Measurements from ENCODE around the gene TUBGCP2.

TUBGCP2 gene

GRCh38 chr10:133281084-133281483, 27.6 kb downstream of the TUBGCP2 start:
- Histone ChIP-seq H3K4me3 (ENCODE audit: severe bottlenecking) (no peak overlapping the region), H3K36me3 (ENCODE audit: low read depth) (peaks cover 53% of the 10 kb centered on the region), H3K4me1 (ENCODE audit: insufficient read depth, poor library complexity, severe bottlenecking) (peaks cover 29% of the 10 kb centered on the region), H3K27ac (ENCODE audit: poor library complexity, severe bottlenecking) (no peak overlapping the region), H3K9me3 (ENCODE audit: severe bottlenecking) (no peaks in the 10 kb centered on the region), H3K27me3 (ENCODE audit: insufficient read depth, poor library complexity, severe bottlenecking) (no peaks in the 10 kb centered on the region)
- DNase-seq (ENCODE audit: low spot score) (no peak), ATAC-seq (ENCODE audit: low read depth) (no peak)
- TF ChIP-seq CTCF (IDR thresholded peaks at IDR 0.05; ENCODE audit: poor library complexity, severe bottlenecking) = no peak

GRCh38 chr10:133280391-133281059, 28.1 kb downstream of the TUBGCP2 start:
- Histone ChIP-seq H3K4me1 (ENCODE audit: insufficient read depth, poor library complexity, severe bottlenecking) (peaks cover 32% of the 10 kb centered on the region), H3K27me3 (ENCODE audit: insufficient read depth, poor library complexity, severe bottlenecking) (no peaks in the 10 kb centered on the region), H3K36me3 (ENCODE audit: low read depth) (peaks cover 47% of the 10 kb centered on the region), H3K9me3 (ENCODE audit: severe bottlenecking) (no peaks in the 10 kb centered on the region), H3K27ac (ENCODE audit: poor library complexity, severe bottlenecking) (peak overlapping the region; percentile 90), H3K4me3 (ENCODE audit: severe bottlenecking) (no peak overlapping the region)
- ATAC-seq (ENCODE audit: low read depth) = no peak
- no peak for TF ChIP-seq CTCF (IDR thresholded peaks at IDR 0.05; ENCODE audit: poor library complexity, severe bottlenecking)
- DNase-seq (ENCODE audit: low spot score) = no peak

GRCh38 chr10:133279326-133280226, 29.1 kb downstream of the TUBGCP2 start:
- ATAC-seq (ENCODE audit: low read depth) (no peak), DNase-seq (ENCODE audit: low spot score) (no peak)
- no peaks in the 10 kb centered on the region for H3K9me3 ChIP-seq (ENCODE audit: severe bottlenecking)
- H3K36me3 ChIP-seq (ENCODE audit: low read depth) = peaks cover 38% of the 10 kb centered on the region
- no peak overlapping the region for H3K4me3 ChIP-seq (ENCODE audit: severe bottlenecking)
- H3K27ac ChIP-seq (ENCODE audit: poor library complexity, severe bottlenecking) = peak overlapping the region; percentile 90
- H3K27me3 ChIP-seq (ENCODE audit: insufficient read depth, poor library complexity, severe bottlenecking) = no peaks in the 10 kb centered on the region
- peaks cover 42% of the 10 kb centered on the region for H3K4me1 ChIP-seq (ENCODE audit: insufficient read depth, poor library complexity, severe bottlenecking)
- TF ChIP-seq CTCF (IDR thresholded peaks at IDR 0.05; ENCODE audit: poor library complexity, severe bottlenecking) = no peak

GRCh38 chr10:133278577-133279265, 30.0 kb downstream of the TUBGCP2 start:
- H3K27me3 ChIP-seq (ENCODE audit: insufficient read depth, poor library complexity, severe bottlenecking) = no peaks in the 10 kb centered on the region
- peak; percentile 18 for TF ChIP-seq CTCF (IDR thresholded peaks at IDR 0.05; ENCODE audit: poor library complexity, severe bottlenecking)
- H3K9me3 ChIP-seq (ENCODE audit: severe bottlenecking) = no peaks in the 10 kb centered on the region
- peaks cover 30% of the 10 kb centered on the region for H3K36me3 ChIP-seq (ENCODE audit: low read depth)
- DNase-seq (ENCODE audit: low spot score) (peak; percentile 93), ATAC-seq (ENCODE audit: low read depth) (peak; percentile 66)
- H3K4me1 ChIP-seq (ENCODE audit: insufficient read depth, poor library complexity, severe bottlenecking) = peaks cover 42% of the 10 kb centered on the region
- H3K27ac ChIP-seq (ENCODE audit: poor library complexity, severe bottlenecking) = peak overlapping the region; percentile 90
- H3K4me3 ChIP-seq (ENCODE audit: severe bottlenecking) = no peak overlapping the region
